WI38 (cell line): ENCODE data around the gene MCOLN3.

ENCODE experiments used
- H3K4me3 ChIP-seq: 2 replicates; pipeline ENCODE4 v1.5.1; 2011; ENCODE audit warnings: low read depth, mild to moderate bottlenecking, control low read depth, low read length
- CTCF ChIP-seq: IDR thresholded peaks from 2 replicates; pipeline ENCODE4 v1.5.1; 2012; ENCODE audit warnings: low read depth, mild to moderate bottlenecking, control low read depth, low read length

Gene MCOLN3

GRCh38 chr1:85085417-85085816 is 37.1 kb upstream of the MCOLN3 start:
- no peak overlapping the region for H3K4me3 ChIP-seq
- TF ChIP-seq CTCF = no peak

GRCh38 chr1:85078903-85079302 is 30.6 kb upstream of the MCOLN3 start:
- H3K4me3 ChIP-seq = no peak overlapping the region
- TF ChIP-seq CTCF = no peak

GRCh38 chr1:85074365-85074964 is 26.2 kb upstream of the MCOLN3 start:
- no peak overlapping the region for H3K4me3 ChIP-seq
- no peak for TF ChIP-seq CTCF

GRCh38 chr1:85070972-85071492 is 22.7 kb upstream of the MCOLN3 start:
- no peak overlapping the region for H3K4me3 ChIP-seq
- TF ChIP-seq CTCF = no peak

GRCh38 chr1:85068846-85069245 is 20.5 kb upstream of the MCOLN3 start:
- TF ChIP-seq CTCF = no peak
- no peak overlapping the region for H3K4me3 ChIP-seq

- no peak for TF ChIP-seq CTCF
- H3K4me3 ChIP-seq = no peak overlapping the region
These were observed 17.2 kb upstream of the MCOLN3 start for GRCh38 chr1:85065550-85065949.

- peak overlapping the region; percentile 56 for H3K4me3 ChIP-seq
- no peak for TF ChIP-seq CTCF
These were observed 14.2 kb upstream of the MCOLN3 start for GRCh38 chr1:85062425-85063026.
